Measurements from ENCODE around the gene TACC2.

DNA sequence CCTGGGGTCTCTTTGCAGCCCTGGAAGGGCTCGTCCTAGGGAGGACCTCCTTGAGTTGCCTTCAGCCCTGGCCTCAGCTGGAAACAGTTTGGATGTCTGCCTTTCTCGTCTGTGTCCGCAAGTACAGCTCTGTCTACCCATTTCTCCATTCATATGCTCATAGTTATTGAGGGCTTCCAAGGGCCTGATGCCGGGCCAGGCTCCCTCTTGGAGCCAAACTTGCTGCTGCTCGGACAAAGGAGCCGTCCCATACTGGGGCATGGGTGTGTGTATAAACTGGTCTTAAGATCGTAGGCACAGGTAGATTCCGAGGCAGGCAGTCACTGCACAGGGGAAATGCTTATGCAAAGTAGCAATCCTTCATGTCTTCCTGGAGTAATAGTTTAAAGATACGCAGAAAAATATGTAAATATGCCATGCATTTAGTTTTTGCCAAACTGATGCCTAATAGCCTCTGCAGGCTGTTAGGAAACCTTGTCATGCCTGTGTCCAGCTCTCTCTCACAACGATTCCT is 165.1 kb downstream of the TACC2 start:
- TF ChIP-seq, protein P1, sequence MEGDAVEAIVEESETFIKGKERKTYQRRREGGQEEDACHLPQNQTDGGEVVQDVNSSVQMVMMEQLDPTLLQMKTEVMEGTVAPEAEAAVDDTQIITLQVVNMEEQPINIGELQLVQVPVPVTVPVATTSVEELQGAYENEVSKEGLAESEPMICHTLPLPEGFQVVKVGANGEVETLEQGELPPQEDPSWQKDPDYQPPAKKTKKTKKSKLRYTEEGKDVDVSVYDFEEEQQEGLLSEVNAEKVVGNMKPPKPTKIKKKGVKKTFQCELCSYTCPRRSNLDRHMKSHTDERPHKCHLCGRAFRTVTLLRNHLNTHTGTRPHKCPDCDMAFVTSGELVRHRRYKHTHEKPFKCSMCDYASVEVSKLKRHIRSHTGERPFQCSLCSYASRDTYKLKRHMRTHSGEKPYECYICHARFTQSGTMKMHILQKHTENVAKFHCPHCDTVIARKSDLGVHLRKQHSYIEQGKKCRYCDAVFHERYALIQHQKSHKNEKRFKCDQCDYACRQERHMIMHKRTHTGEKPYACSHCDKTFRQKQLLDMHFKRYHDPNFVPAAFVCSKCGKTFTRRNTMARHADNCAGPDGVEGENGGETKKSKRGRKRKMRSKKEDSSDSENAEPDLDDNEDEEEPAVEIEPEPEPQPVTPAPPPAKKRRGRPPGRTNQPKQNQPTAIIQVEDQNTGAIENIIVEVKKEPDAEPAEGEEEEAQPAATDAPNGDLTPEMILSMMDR (IDR thresholded peaks at IDR 0.05): no peak
- no peak for TF ChIP-seq POLR2A (IDR thresholded peaks at IDR 0.05)
- TF ChIP-seq POLR2AphosphoS5 (IDR thresholded peaks at IDR 0.05): no peak
- TF ChIP-seq EP300 (IDR thresholded peaks at IDR 0.05): no peak

Data from gastroesophageal sphincter (tissue), 3 donors.